ENCODE results near the gene COBL. TPM values are rescaled to one million over a fixed set of nuclear protein-coding genes. Genes with fewer than 3 reads are reported as not detected.

Gene COBL
- total and polyA plus RNA-seq, 10 of the 15 experiments (the other 5 are each of a cell fraction or from before 2014, with no cell fraction given): 0.21 TPM; not detected in 9

- in situ Hi-C loops (cut with MboI): no loop called here
- ChIA-PET CTCF (interaction anchor here (1.2 kb wide), 1 partner anchor 124 kb away, joined by 3 read pairs; no protein-coding TSS in a partner anchor), RAD21 (ENCODE audit: unreplicated experiment) (no interaction called here), POLR2A (no interaction called here), SMC1A (ENCODE audit: uncharacterized antibody, unreplicated experiment) (interaction anchor here (0.7 kb wide), 1 partner anchor 278 kb away, joined by 3 read pairs; no protein-coding TSS in a partner anchor)
- no peaks in the 10 kb centered on the region for H3K36me3 ChIP-seq (ENCODE audit: control insufficient read depth in 2 of 2, insufficient read depth in 2 of 2, low read length in 1 of 2)
- H3K4me2 ChIP-seq (ENCODE audit: control insufficient read depth, insufficient read depth): no peak overlapping the region
- H4K20me1 ChIP-seq (ENCODE audit: control insufficient read depth, insufficient read depth): no peaks in the 10 kb centered on the region
- no peaks in the 10 kb centered on the region for H3K4me1 ChIP-seq (ENCODE audit: control insufficient read depth, insufficient read depth, low read length)
- no peaks in the 10 kb centered on the region for H3K9me3 ChIP-seq (replicated peaks; ENCODE audit: control insufficient read depth, insufficient read depth, low read length)
- no peaks in the 10 kb centered on the region for H3K27me3 ChIP-seq (replicated peaks in 1 of 2; ENCODE audit: control insufficient read depth in 2 of 2, insufficient read depth in 2 of 2, low read length in 1 of 2)
- H3K79me2 ChIP-seq (ENCODE audit: control insufficient read depth, insufficient read depth, low read length): no peaks in the 10 kb centered on the region
- no peak for TF ChIP-seq DPF2 (IDR thresholded peaks at IDR 0.05)
- TF ChIP-seq BCL3 (IDR thresholded peaks at IDR 0.05; ENCODE audit: borderline replicate concordance, insufficient read depth, low read depth, low read length, poor library complexity, severe bottlenecking): no peak
- TF ChIP-seq CEBPB (IDR thresholded peaks at IDR 0.05; ENCODE audit: borderline replicate concordance in 1 of 2, low read depth in 2 of 2, low read length in 2 of 2): no peak
- TF ChIP-seq ZBTB33 (IDR thresholded peaks at IDR 0.05): no peak
- H3K4me3 ChIP-seq: no peak overlapping the region
- 0% methylated on average over 1 of the region's 1 CpG for WGBS (ENCODE audit: insufficient coverage, insufficient replicate concordance, low lambda C conversion rate, missing lambda C conversion rate)
- DNase-seq (ENCODE audit: low read depth, low spot score) (no peak), ATAC-seq (no peak), FAIRE-seq (no peak)
- intact Hi-C loops (cut with micrococcal nuclease; ENCODE audit: unreplicated experiment): no loop called here
- H3K9ac ChIP-seq (ENCODE audit: control insufficient read depth, insufficient read depth, low read length): no peak overlapping the region
- no peak overlapping the region for H2AFZ ChIP-seq (ENCODE audit: control insufficient read depth, low read depth, low read length)
- no peak overlapping the region for H3K27ac ChIP-seq (ENCODE audit: control insufficient read depth, insufficient read depth)
- BruUV-seq (replicated peaks): no TSS peak
These were observed 30.2 kb downstream of the COBL start for GRCh38 chr7:51286401-51286800.

Measured in GM12878 (cell line).